Uterus (tissue), 2 donors: ENCODE results near the gene RSBN1L.

ENCODE experiments used
- CTCF ChIP-seq, 4 experiments: fragments of 200-600 bp in 2 of 4; fragments of 450-650 bp in 2 of 4; sonication (generic) in 2 of 4; IDR thresholded peaks; one replicate each; pipeline ENCODE4 v1.5.1; 2016 to 2019; ENCODE audit warnings: antibody characterized with exemption in 4 of 4, mild to moderate bottlenecking in 2 of 4, moderate library complexity in 1 of 4
- POLR2A ChIP-seq, 2 donors: fragments of 450-650 bp; IDR thresholded peaks; one replicate each; pipeline ENCODE4 v1.6.1; 2016; ENCODE audit warnings: antibody characterized with exemption in 2 of 2, mild to moderate bottlenecking in 1 of 2, moderate library complexity in 1 of 2

- no peak for TF ChIP-seq CTCF (IDR thresholded peaks at IDR 0.05)
- TF ChIP-seq POLR2A (IDR thresholded peaks at IDR 0.05) = no peak
Observed at GRCh38 chr7:77687747-77688144, 8.5 kb upstream of the RSBN1L start.
